HK-2 (cell line): Measurements from ENCODE around the gene CCDC32.

ENCODE experiments used
- DNase-seq: peaks from one replicate; pipeline ENCODE4 v3.0.0-alpha.2; 2018; ENCODE audit not compliant: unreplicated experiment

CCDC32 gene

GRCh38 chr15:40512440-40512839 lies 52.4 kb downstream of the CCDC32 start:
- no peak for DNase-seq

GRCh38 chr15:40511472-40512133 lies 53.2 kb downstream of the CCDC32 start:
- DNase-seq = peak; percentile 37

GRCh38 chr15:40511093-40511471 lies 53.8 kb downstream of the CCDC32 start:
- DNase-seq = no peak

- no peak for DNase-seq
Observed at GRCh38 chr15:40510201-40510600, 54.6 kb downstream of the CCDC32 start.

GRCh38 chr15:40508216-40508615 lies 56.6 kb downstream of the CCDC32 start:
- no peak for DNase-seq

- DNase-seq = peak; percentile 72
Observed at GRCh38 chr15:40506964-40507571, 57.8 kb downstream of the CCDC32 start.
